DMS 273 (cell line): ENCODE results near the gene OPCML.

Experiments
- DNase-seq: peaks from one replicate; lab custom pipeline; 2025; ENCODE audit not compliant: unreplicated experiment; lab: John Stamatoyannopoulos, UW

The OPCML gene

DNA sequence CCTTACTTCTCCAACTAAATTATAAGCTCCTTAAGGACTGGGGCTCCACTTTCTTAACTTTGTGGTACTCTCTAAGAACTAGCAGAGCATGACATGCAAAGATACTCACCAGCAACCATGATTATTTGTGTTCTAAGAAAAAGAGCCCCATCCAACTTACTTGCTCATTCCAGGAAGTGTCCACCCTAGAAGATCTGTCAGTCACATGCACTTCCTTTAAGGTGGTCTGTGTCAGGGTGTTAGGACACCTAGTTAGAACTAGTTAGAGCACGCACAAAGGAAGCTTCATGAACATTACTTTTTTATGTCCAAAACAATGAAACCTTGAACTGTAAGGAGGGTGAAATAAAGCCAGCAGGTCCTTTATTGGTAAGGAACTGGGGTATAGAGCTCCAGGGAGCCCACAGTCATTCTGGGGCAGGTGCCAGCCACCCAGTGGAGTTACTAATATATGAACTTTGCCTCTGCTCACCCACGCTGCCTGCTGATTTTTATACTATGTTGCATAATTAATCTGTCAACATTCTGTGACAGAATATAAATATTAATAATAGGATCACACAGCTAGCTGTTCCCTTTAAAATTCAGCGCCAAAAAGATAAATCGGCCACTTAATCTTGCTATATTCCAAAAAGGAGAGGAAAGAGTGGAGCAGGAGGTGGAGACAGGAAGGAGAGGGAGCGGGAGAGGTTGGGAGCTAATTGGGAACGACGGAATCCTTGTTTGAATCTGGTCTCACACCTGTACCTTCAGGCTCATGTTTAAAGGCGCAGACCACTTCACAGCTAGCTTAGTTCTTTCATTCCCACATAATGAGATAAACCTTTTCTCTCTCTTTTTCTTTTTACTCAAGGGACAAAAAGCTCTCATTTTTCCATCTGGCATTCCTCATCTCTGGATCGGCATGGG is 755.0 kb downstream of the OPCML start:
- DNase-seq = no peak

- DNase-seq = no peak
These were observed 758.5 kb downstream of the OPCML start for GRCh38 chr11:132773751-132774150.

GRCh38 chr11:132772703-132773545 is 759.4 kb downstream of the OPCML start:
- DNase-seq = no peak

- no peak for DNase-seq
These were observed 760.6 kb downstream of the OPCML start for GRCh38 chr11:132771746-132772145.

GRCh38 chr11:132770829-132771530 is 761.3 kb downstream of the OPCML start:
- no peak for DNase-seq

DNA sequence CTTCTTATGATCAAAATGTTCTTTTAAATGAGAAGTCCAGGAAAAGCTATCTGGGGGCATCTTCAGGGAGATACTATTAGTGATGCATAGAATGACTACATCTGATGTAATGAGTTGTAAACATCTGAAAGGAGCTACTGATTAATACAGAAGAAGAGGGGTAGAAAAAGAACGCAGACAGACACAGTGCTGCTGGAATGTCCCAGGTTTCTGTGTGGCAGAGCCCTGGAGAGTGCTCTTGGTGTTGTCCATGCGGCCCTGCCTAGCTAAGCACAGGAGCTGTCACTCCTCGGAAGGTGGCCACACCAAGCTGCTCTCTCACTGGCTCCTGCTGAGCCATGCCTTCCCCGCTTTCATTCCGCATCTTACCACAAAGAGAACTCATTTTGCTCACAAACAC is 768.8 kb downstream of the OPCML start:
- DNase-seq = no peak

- no peak for DNase-seq
These were observed 776.4 kb downstream of the OPCML start for GRCh38 chr11:132755934-132756333.

GRCh38 chr11:132751516-132752250 is 780.6 kb downstream of the OPCML start:
- no peak for DNase-seq

- no peak for DNase-seq
These were observed 786.0 kb downstream of the OPCML start for GRCh38 chr11:132746305-132746704.

- no peak for DNase-seq
These were observed 787.0 kb downstream of the OPCML start for GRCh38 chr11:132745306-132745705.

- no peak for DNase-seq
These were observed 787.5 kb downstream of the OPCML start for GRCh38 chr11:132744771-132745170.

GRCh38 chr11:132743601-132744000 is 788.7 kb downstream of the OPCML start:
- no peak for DNase-seq

GRCh38 chr11:132742929-132743328 is 789.4 kb downstream of the OPCML start:
- no peak for DNase-seq

DNA sequence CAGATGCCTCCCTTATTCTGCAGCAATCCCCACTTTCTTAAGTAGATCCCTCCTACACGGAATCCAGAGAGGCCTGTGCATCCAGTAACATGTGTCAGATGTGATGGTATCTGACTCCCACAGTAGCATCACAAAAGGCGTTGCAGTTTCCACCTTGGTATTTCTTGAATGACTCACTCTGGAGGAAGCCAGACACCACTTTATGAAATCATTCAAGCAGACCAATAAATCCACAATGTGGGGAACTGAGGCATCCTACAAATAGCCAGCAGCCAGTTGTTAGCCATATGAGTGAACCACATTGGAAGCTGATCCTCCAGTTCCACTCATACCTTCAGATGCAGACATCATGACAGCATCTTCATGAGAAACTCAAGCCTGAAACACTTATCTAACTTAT is 798.1 kb downstream of the OPCML start:
- DNase-seq = no peak

GRCh38 chr11:132728026-132728425 is 804.3 kb downstream of the OPCML start:
- no peak for DNase-seq

DNA sequence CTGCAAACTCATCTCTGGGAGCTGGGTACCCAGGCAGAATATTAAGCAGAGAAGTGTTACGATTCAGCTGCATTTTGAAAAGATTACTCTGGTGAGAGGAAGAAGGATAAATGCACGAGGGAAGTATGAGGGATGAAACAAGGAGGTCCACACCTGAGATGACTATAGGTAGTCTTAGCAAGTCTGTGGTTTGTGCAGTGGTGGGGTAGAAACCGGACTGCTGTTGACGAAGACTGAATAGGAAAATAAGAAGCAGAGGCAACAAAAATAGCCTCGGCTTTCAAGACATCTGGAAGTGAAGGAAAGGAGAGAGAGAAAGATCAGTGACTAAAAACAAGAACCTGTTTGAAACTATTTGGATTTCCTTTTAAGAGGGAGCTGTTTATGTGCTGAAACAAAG is 810.8 kb downstream of the OPCML start:
- no peak for DNase-seq

- no peak for DNase-seq
These were observed 812.6 kb downstream of the OPCML start for GRCh38 chr11:132719684-132720083.

DNA sequence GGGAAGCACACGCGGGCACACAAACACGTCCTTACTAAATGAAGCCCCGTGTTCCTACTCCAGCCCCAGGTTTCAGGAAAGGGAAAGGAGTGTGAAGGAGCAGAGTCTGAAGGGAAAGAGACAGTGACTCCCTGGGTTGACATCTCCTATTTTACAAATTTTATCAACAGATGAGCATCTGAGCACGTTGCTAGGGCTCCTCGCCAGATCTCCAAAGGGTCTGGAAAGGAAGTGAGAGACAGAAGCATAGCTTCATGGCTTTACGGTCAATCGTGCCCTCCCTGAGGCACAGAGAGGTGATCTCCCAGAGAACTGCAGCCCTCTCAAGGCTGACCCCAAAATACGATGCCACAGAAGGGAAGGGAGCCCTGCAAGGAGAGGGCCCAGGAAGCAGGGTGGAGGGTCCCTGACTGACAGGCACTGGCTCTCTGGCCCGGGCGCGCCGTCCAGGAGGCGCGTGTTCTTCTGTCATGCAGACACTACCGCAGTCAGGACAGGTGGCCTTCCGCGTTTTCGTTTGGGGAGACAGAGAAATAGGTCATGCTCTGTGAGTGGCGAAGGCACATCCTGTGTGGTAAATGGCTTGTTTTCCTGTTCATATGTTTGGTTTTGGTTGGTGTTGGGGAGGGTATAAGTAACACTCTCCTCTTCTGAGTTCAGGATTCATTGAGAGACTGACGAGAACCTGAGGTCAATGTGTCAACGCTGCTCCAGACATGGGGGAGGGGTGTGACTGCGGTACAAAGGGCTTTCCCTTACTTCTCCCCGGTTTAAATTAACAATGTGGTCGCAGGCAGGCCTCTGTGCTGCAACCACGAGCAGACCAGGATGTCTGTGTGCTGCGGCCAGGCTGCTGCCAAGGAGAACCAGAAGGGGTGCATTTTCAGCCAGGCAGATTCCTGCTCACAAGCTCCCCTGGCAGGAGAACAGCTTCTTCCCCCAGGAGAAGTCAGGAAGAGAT is 813.3 kb downstream of the OPCML start:
- no peak for DNase-seq

- no peak for DNase-seq
These were observed 814.5 kb downstream of the OPCML start for GRCh38 chr11:132717824-132718223.

DNA sequence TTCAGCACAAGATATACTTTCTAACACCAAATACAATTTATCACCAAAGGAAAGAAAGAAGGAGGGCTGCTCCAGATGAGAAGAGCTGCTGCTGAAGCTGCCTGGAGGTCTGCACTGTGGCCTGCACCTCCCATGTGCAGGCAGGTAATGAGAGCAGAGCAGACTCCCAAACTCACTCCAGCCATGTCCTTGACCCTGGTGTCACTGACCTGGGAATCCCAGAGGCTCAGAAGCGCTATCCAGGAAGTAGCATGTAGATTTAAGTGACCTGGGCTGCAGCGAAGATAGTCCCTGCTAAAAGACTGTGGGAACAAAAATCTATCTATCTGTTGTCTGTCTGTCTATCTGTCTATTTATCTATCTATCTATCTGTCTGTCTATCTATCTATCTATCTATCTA is 816.3 kb downstream of the OPCML start:
- DNase-seq = no peak
